GM23338 (cell line): ENCODE data around the gene WWP2. TPM values are rescaled to one million over a fixed set of nuclear protein-coding genes. Genes with fewer than 3 reads are reported as not detected.
"Not testable (repeated sequence)": the region's sequence is repeated elsewhere in the genome, so short reads cannot be mapped to it uniquely, and the experiment has no call there.

Source experiments
- ATAC-seq: fragments of 200-7000 bp; cut with Tn5 transposase; 3 replicates; pipeline ENCODE4 v1.9.1; 2020
- DNase-seq: peaks from one replicate; pipeline ENCODE4 v3.0.0-alpha.2; 2015; ENCODE audit warnings: low spot score
- H2AFZ ChIP-seq: fragments of 200-600 bp; sonication (generic); 2 replicates; pipeline ENCODE4 v1.8.0; 2016; ENCODE audit warnings: antibody characterized with exemption, mild to moderate bottlenecking, moderate library complexity
- H3F3A ChIP-seq: fragments of 200-600 bp; sonication (generic); replicated peaks from 2 replicates; pipeline ENCODE4 v1.8.0; 2017; ENCODE audit warnings: antibody characterized with exemption, mixed run types, low read depth
- H3K27ac ChIP-seq: fragments of 200-600 bp; sonication (generic); 2 replicates; pipeline ENCODE4 v1.6.1; 2016; ENCODE audit warnings: low read depth
- H3K27me3 ChIP-seq: fragments of 200-600 bp; sonication (generic); 2 replicates; pipeline ENCODE4 v1.8.0; 2016; ENCODE audit warnings: mild to moderate bottlenecking, mixed run types, moderate library complexity; ENCODE audit not compliant: insufficient read depth
- H3K36me3 ChIP-seq: fragments of 200-600 bp; sonication (generic); 2 replicates; pipeline ENCODE4 v1.8.0; 2016; ENCODE audit warnings: mild to moderate bottlenecking; ENCODE audit not compliant: insufficient read depth
- H3K4me1 ChIP-seq: fragments of 200-600 bp; sonication (generic); 2 replicates; pipeline ENCODE4 v1.8.0; 2016; ENCODE audit warnings: mild to moderate bottlenecking, moderate library complexity; ENCODE audit not compliant: insufficient read depth
- H3K4me2 ChIP-seq: fragments of 200-600 bp; sonication (generic); 2 replicates; pipeline ENCODE4 v1.7.1; 2017; ENCODE audit warnings: mixed run types
- H3K4me3 ChIP-seq: fragments of 200-600 bp; sonication (generic); 2 replicates; pipeline ENCODE4 v1.6.1; 2016; ENCODE audit warnings: mixed run types
- H3K79me2 ChIP-seq: fragments of 200-600 bp; sonication (generic); replicated peaks from 2 replicates; pipeline ENCODE4 v1.8.0; 2017; ENCODE audit warnings: mild to moderate bottlenecking; ENCODE audit not compliant: insufficient read depth
- H3K9me2 ChIP-seq: fragments of 200-600 bp; sonication (generic); 2 replicates; pipeline ENCODE4 v1.8.0; 2017; ENCODE audit not compliant: insufficient read depth
- H4K20me1 ChIP-seq: fragments of 200-600 bp; sonication (generic); replicated peaks from 2 replicates; pipeline ENCODE4 v1.8.0; 2017; ENCODE audit warnings: mild to moderate bottlenecking; ENCODE audit not compliant: insufficient read depth
- H3K27ac Mint-ChIP-seq: 2 replicates; pipeline ENCODE4 v1.8.0; 2020; ENCODE audit warnings: inconsistent platforms, mild to moderate bottlenecking, moderate library complexity, mixed read lengths
- H3K27me3 Mint-ChIP-seq: 3 replicates; pipeline ENCODE4 v1.8.0; 2022; ENCODE audit warnings: low read depth, mild to moderate bottlenecking, moderate library complexity, mixed read lengths, inconsistent platforms; ENCODE audit not compliant: insufficient read depth, poor library complexity
- H3K36me3 Mint-ChIP-seq: 3 replicates; pipeline ENCODE4 v1.8.0; 2021; ENCODE audit warnings: low read depth, mild to moderate bottlenecking, inconsistent platforms, moderate library complexity, mixed read lengths
- H3K4me1 Mint-ChIP-seq: 3 replicates; pipeline ENCODE4 v1.8.0; 2020; ENCODE audit warnings: mild to moderate bottlenecking, inconsistent platforms, mixed read lengths
- H3K4me3 Mint-ChIP-seq: 3 replicates; pipeline ENCODE4 v1.8.0; 2021; ENCODE audit warnings: moderate library complexity, mild to moderate bottlenecking, inconsistent platforms, mixed read lengths
- H3K9me3 Mint-ChIP-seq: 3 replicates; pipeline ENCODE4 v1.8.0; 2020; ENCODE audit warnings: moderate library complexity, mild to moderate bottlenecking, inconsistent platforms, mixed read lengths
- CTCF ChIP-seq, 2 experiments: fragments of 200-600 bp in 1 of 2; sonication (generic) in 1 of 2; conservative IDR thresholded peaks; 2 replicates each; pipeline versions ENCODE4 v1.5.1 to v1.6.1; 2016 to 2017; ENCODE audit warnings: antibody characterized with exemption in 2 of 2, low read depth in 2 of 2, mild to moderate bottlenecking in 2 of 2, moderate library complexity in 1 of 2
- EZH2phosphoT487 ChIP-seq: fragments of 200-600 bp; sonication (generic); IDR thresholded peaks from one replicate; pipeline ENCODE4 v1.8.1; 2018; ENCODE audit warnings: antibody characterized with exemption; ENCODE audit not compliant: unreplicated experiment
- NANOG ChIP-seq: IDR thresholded peaks from 2 replicates; pipeline ENCODE4 v1.6.1; 2016; ENCODE audit warnings: antibody characterized with exemption, borderline replicate concordance
- POLR2AphosphoS5 ChIP-seq: IDR thresholded peaks from 2 replicates; pipeline ENCODE4 v1.6.1; 2016; ENCODE audit warnings: antibody characterized with exemption, low read depth
- REST ChIP-seq: IDR thresholded peaks from one replicate; pipeline ENCODE4 v1.6.1; 2018; ENCODE audit warnings: antibody characterized with exemption; ENCODE audit not compliant: unreplicated experiment
- ZNF114 ChIP-seq: fragments of 250-450 bp; sonication (Bioruptor Pico); IDR thresholded peaks from 2 replicates; pipeline ENCODE4 v1.5.0; 2020; ENCODE audit warnings: mild to moderate bottlenecking, moderate library complexity
- polyA plus RNA-seq: library from polyadenylated mRNA; unstranded; fragments of >200 nt; fragmentation: Nextera tagmentation; extraction: Ambion mirVana; gene quantifications from 2 replicates; pipeline ENCODE4 v1.2.1, GENCODE V29; 2016
- total RNA-seq: library from RNA; depleted of rRNA; stranded (reverse); fragments of >200 nt; shearing (Covaris generic); gene quantifications from 2 replicates; pipeline ENCODE4 v1.2.3, GENCODE V29; 2014
- TF ChIP-seq, protein P1 (sequence below): fragments of 250-450 bp; sonication (Bioruptor Pico); IDR thresholded peaks from 2 replicates; pipeline ENCODE4 v1.5.0; 2020; ENCODE audit warnings: mild to moderate bottlenecking, moderate library complexity

WWP2 gene
- total and polyA plus RNA-seq, 2 experiments from 2014 or later: 12.3 to 35.5 TPM

GRCh38 chr16:69823831-69824563, 61.9 kb downstream of the WWP2 start (continued):
- TF ChIP-seq, protein P1, sequence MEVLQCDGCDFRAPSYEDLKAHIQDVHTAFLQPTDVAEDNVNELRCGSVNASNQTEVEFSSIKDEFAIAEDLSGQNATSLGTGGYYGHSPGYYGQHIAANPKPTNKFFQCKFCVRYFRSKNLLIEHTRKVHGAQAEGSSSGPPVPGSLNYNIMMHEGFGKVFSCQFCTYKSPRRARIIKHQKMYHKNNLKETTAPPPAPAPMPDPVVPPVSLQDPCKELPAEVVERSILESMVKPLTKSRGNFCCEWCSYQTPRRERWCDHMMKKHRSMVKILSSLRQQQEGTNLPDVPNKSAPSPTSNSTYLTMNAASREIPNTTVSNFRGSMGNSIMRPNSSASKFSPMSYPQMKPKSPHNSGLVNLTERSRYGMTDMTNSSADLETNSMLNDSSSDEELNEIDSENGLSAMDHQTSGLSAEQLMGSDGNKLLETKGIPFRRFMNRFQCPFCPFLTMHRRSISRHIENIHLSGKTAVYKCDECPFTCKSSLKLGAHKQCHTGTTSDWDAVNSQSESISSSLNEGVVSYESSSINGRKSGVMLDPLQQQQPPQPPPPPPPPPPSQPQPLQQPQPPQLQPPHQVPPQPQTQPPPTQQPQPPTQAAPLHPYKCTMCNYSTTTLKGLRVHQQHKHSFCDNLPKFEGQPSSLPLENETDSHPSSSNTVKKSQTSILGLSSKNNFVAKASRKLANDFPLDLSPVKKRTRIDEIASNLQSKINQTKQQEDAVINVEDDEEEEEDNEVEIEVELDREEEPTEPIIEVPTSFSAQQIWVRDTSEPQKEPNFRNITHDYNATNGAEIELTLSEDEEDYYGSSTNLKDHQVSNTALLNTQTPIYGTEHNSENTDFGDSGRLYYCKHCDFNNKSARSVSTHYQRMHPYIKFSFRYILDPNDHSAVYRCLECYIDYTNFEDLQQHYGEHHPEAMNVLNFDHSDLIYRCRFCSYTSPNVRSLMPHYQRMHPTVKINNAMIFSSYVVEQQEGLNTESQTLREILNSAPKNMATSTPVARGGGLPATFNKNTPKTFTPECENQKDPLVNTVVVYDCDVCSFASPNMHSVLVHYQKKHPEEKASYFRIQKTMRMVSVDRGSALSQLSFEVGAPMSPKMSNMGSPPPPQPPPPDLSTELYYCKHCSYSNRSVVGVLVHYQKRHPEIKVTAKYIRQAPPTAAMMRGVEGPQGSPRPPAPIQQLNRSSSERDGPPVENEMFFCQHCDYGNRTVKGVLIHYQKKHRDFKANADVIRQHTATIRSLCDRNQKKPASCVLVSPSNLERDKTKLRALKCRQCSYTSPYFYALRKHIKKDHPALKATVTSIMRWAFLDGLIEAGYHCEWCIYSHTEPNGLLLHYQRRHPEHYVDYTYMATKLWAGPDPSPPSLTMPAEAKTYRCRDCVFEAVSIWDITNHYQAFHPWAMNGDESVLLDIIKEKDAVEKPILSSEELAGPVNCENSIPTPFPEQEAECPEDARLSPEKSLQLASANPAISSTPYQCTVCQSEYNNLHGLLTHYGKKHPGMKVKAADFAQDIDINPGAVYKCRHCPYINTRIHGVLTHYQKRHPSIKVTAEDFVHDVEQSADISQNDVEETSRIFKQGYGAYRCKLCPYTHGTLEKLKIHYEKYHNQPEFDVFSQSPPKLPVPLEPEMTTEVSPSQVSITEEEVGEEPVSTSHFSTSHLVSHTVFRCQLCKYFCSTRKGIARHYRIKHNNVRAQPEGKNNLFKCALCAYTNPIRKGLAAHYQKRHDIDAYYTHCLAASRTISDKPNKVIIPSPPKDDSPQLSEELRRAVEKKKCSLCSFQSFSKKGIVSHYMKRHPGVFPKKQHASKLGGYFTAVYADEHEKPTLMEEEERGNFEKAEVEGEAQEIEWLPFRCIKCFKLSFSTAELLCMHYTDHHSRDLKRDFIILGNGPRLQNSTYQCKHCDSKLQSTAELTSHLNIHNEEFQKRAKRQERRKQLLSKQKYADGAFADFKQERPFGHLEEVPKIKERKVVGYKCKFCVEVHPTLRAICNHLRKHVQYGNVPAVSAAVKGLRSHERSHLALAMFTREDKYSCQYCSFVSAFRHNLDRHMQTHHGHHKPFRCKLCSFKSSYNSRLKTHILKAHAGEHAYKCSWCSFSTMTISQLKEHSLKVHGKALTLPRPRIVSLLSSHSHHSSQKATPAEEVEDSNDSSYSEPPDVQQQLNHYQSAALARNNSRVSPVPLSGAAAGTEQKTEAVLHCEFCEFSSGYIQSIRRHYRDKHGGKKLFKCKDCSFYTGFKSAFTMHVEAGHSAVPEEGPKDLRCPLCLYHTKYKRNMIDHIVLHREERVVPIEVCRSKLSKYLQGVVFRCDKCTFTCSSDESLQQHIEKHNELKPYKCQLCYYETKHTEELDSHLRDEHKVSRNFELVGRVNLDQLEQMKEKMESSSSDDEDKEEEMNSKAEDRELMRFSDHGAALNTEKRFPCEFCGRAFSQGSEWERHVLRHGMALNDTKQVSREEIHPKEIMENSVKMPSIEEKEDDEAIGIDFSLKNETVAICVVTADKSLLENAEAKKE (CRISPR knock-in tag): no peak
- TF ChIP-seq POLR2AphosphoS5: no peak
- TF ChIP-seq ZNF114 (CRISPR knock-in tag): no peak
- no peak for TF ChIP-seq CTCF (conservative IDR thresholded peaks at IDR 0.05; ENCODE audit: low read depth in 2 of 2)
- no peak for TF ChIP-seq REST
- no peak for TF ChIP-seq EZH2phosphoT487
- TF ChIP-seq NANOG: no peak

DNA sequence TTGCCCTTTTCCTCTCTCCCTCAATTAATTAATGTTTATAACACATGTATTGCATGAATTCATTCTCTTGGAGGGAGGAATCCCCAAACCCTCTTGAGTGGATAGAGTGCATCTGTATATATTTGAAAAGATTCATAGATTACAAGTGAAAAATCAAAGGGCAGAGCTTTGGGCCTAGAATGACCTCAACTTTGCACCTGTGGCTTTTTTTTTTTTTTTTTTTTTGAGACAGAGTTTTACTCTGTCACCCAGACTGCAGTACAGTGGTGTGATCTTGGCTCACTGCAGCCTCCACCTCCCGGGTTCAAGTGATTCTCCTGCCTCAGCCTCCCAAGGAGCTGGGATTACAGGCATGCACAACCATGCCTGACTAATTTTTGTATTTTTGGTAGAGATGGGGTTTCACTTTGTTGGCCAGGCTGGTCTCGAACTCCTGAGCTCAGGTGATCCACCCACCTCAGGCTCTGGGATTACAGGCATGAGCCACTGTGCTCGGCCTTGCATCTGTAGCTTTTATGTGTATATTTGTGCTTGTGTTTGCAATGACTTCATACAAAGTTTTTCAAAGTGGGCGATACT, 62.5 kb downstream of the WWP2 start:
- H3K79me2 ChIP-seq, DNase-seq, H3K4me3 ChIP-seq, H3K36me3 Mint-ChIP-seq, H3K4me1 Mint-ChIP-seq, H3F3A ChIP-seq, H3K4me3 Mint-ChIP-seq, H4K20me1 ChIP-seq, H3K36me3 ChIP-seq, H3K4me2 ChIP-seq, ATAC-seq, H3K27me3 Mint-ChIP-seq, H3K27me3 ChIP-seq, H2AFZ ChIP-seq, H3K27ac ChIP-seq, H3K4me1 ChIP-seq, H3K9me3 Mint-ChIP-seq, H3K27ac Mint-ChIP-seq, H3K9me2 ChIP-seq: not testable (repeated sequence)
